Right cardiac atrium (tissue), 5 donors: ENCODE measurements around the gene MEGF11. TPM values are rescaled to one million over a fixed set of nuclear protein-coding genes. Genes with fewer than 3 reads are reported as not detected.
A peak's percentile ranks its signal among the peaks of the same experiment; 100 is the strongest.

Experiments
- ATAC-seq, 2 donors: fragments of 200-7000 bp; cut with Tn5 transposase; one replicate each; pipeline versions ENCODE4 v1.8.0 to v1.9.1; 2020; ENCODE audit warnings: moderate library complexity in 2 of 2, mild to moderate bottlenecking in 1 of 2
- DNase-seq, 3 donors: peaks; one replicate each; pipeline ENCODE4 v3.0.0-alpha.2; 2020
- H3K27ac ChIP-seq: one replicate; pipeline ENCODE4 v1.5.1; 2013; ENCODE audit warnings: mild to moderate bottlenecking, low read length, control low read depth, moderate library complexity
- H3K27me3 ChIP-seq: one replicate; pipeline ENCODE4 v1.6.1; 2013; ENCODE audit not compliant: control insufficient read depth, insufficient read depth
- H3K4me1 ChIP-seq: one replicate; pipeline ENCODE4 v1.6.1; 2013; ENCODE audit warnings: low read length; ENCODE audit not compliant: control insufficient read depth, insufficient read depth
- H3K4me3 ChIP-seq: one replicate; pipeline ENCODE4 v1.5.1; 2013; ENCODE audit warnings: low read length, control low read depth
- H3K9me3 ChIP-seq: one replicate; pipeline ENCODE4 v1.6.1; 2013; ENCODE audit warnings: low read length; ENCODE audit not compliant: control insufficient read depth
- WGBS: extraction: QIAGEN DNeasy Blood & Tissue Kit; methylation state at CpG from one replicate; pipeline ENCODE4 v1.1.7; 2013; 5-methylcytosine and 5-hydroxymethylcytosine counted together
- intact Hi-C, 4 donors: fragments of 100-400 bp; cut with DNase I; formaldehyde crosslinking; loops; one replicate each; pipeline versions ENCODE4 v1.11.0 to v1.14.0; 2022 to 2023
- polyA plus RNA-seq: library from polyadenylated mRNA; stranded (reverse); fragments of 200-250 nt; gene quantifications from one replicate; pipeline ENCODE4 v1.2.3, GENCODE V29; 2013
- total RNA-seq, 4 donors: library from RNA; stranded (reverse); fragmentation: NEBNext Ultra II Directional; extraction: Animal tissue kit (Norgen Biotek cat#: 25700); gene quantifications; one replicate each; pipeline ENCODE4 v1.2.1, GENCODE V29; 2021
- donor health status: healthy with polysubstance abuse.
- donor health status: DM: no; HTN: yes; CAD: no.
- donor health status: DM: no; HTN: no; CAD: no.
- donor health status: DM: no; HTN: yes; CAD: no; lungs with severe emphysema.
- donor health status: DM: yes; HTN: yes; CAD: no.

The MEGF11 gene
- total and polyA plus RNA-seq, 5 donors, result 0.08 to 0.11 (median 0.11) TPM; not detected in 2

- WGBS, result 91% methylated on average over 13 of the region's 13 CpGs
- H3K9me3 ChIP-seq, result no peaks in the 10 kb centered on the region
- H3K4me3 ChIP-seq, result no peak overlapping the region
- H3K4me1 ChIP-seq, result no peaks in the 10 kb centered on the region
- DNase-seq (no peak), ATAC-seq (no peak)
- intact Hi-C loops, result loop anchor here in 1 of 4 donors (10.0 kb wide), 2 partner anchors 271 to 381 kb away; partner anchors contain the start of gene DIS3L
- no peaks in the 10 kb centered on the region for H3K27me3 ChIP-seq
- H3K27ac ChIP-seq, result no peak overlapping the region
Observed at GRCh38 chr15:65913631-65914199, 339.8 kb downstream of the MEGF11 start.

- no peaks in the 10 kb centered on the region for H3K4me1 ChIP-seq
- DNase-seq (no peak), ATAC-seq (no peak)
- WGBS, result 96% methylated on average over 2 of the region's 2 CpGs
- H3K27me3 ChIP-seq, result no peaks in the 10 kb centered on the region
- intact Hi-C loops, result loop anchor here in 1 of 4 donors (10.0 kb wide), 2 partner anchors 273 to 383 kb away; partner anchors contain the start of gene DIS3L
- no peak overlapping the region for H3K4me3 ChIP-seq
- no peaks in the 10 kb centered on the region for H3K9me3 ChIP-seq
- H3K27ac ChIP-seq, result no peak overlapping the region
Observed at GRCh38 chr15:65912235-65912634, 341.3 kb downstream of the MEGF11 start.

GRCh38 chr15:65910341-65910740 is 343.2 kb downstream of the MEGF11 start:
- H3K4me3 ChIP-seq, result no peak overlapping the region
- intact Hi-C loops, result loop anchor here in 1 of 4 donors (10.0 kb wide), 2 partner anchors 274 to 384 kb away; partner anchors contain the start of gene DIS3L
- DNase-seq, result no peak
- no peak overlapping the region for H3K27ac ChIP-seq
- no peak for ATAC-seq
- H3K4me1 ChIP-seq, result no peaks in the 10 kb centered on the region
- no peaks in the 10 kb centered on the region for H3K9me3 ChIP-seq
- no peaks in the 10 kb centered on the region for H3K27me3 ChIP-seq
- 93% methylated on average over 4 of the region's 4 CpGs for WGBS

- DNase-seq (no peak), ATAC-seq (no peak)
- 95% methylated on average over 3 of the region's 3 CpGs for WGBS
- H3K9me3 ChIP-seq, result no peaks in the 10 kb centered on the region
- no peaks in the 10 kb centered on the region for H3K4me1 ChIP-seq
- no peak overlapping the region for H3K27ac ChIP-seq
- H3K27me3 ChIP-seq, result no peaks in the 10 kb centered on the region
- intact Hi-C loops, result loop anchor here in 1 of 4 donors (10.0 kb wide), 2 partner anchors 275 to 385 kb away; partner anchors contain the start of gene DIS3L
- H3K4me3 ChIP-seq, result no peak overlapping the region
Observed at GRCh38 chr15:65909831-65910230, 343.7 kb downstream of the MEGF11 start.

GRCh38 chr15:65908876-65909275 is 344.7 kb downstream of the MEGF11 start:
- no peak for DNase-seq
- no peaks in the 10 kb centered on the region for H3K9me3 ChIP-seq
- intact Hi-C loops, result no loop called here
- H3K27me3 ChIP-seq, result no peaks in the 10 kb centered on the region
- no peak for ATAC-seq
- H3K27ac ChIP-seq, result no peak overlapping the region
- no peak overlapping the region for H3K4me3 ChIP-seq
- H3K4me1 ChIP-seq, result no peaks in the 10 kb centered on the region
- 97% methylated on average over 4 of the region's 4 CpGs for WGBS

GRCh38 chr15:65907661-65908060 is 345.9 kb downstream of the MEGF11 start:
- no peak for ATAC-seq
- Histone ChIP-seq H3K4me3 (no peak overlapping the region), H3K9me3 (no peaks in the 10 kb centered on the region), H3K27ac (no peak overlapping the region), H3K27me3 (no peaks in the 10 kb centered on the region), H3K4me1 (peaks cover 2% of the 10 kb centered on the region)
- DNase-seq, result no peak
- intact Hi-C loops, result no loop called here
- 96% methylated on average over 3 of the region's 3 CpGs for WGBS

GRCh38 chr15:65906396-65906795 is 347.2 kb downstream of the MEGF11 start:
- no peaks in the 10 kb centered on the region for H3K9me3 ChIP-seq
- WGBS, result 97% methylated on average over 1 of the region's 1 CpG
- H3K4me3 ChIP-seq, result no peak overlapping the region
- no peaks in the 10 kb centered on the region for H3K27me3 ChIP-seq
- intact Hi-C loops, result no loop called here
- no peak overlapping the region for H3K27ac ChIP-seq
- H3K4me1 ChIP-seq, result peaks cover 2% of the 10 kb centered on the region
- DNase-seq (no peak), ATAC-seq (no peak)

GRCh38 chr15:65904301-65904700 is 349.2 kb downstream of the MEGF11 start:
- WGBS, result 60% methylated on average over 4 of the region's 4 CpGs
- DNase-seq, result no peak
- intact Hi-C loops, result no loop called here
- Histone ChIP-seq H3K27ac (no peak overlapping the region), H3K27me3 (no peaks in the 10 kb centered on the region), H3K4me1 (peaks cover 2% of the 10 kb centered on the region), H3K9me3 (no peaks in the 10 kb centered on the region), H3K4me3 (no peak overlapping the region)
- ATAC-seq, result peak in 1 of 2 donors; percentile 8

- intact Hi-C loops, result no loop called here
- Histone ChIP-seq H3K27ac (no peak overlapping the region), H3K4me3 (no peak overlapping the region), H3K9me3 (no peaks in the 10 kb centered on the region), H3K27me3 (no peaks in the 10 kb centered on the region), H3K4me1 (peaks cover 2% of the 10 kb centered on the region)
- no peak for ATAC-seq
- DNase-seq, result no peak
- WGBS, result 74% methylated on average over 6 of the region's 6 CpGs
Observed at GRCh38 chr15:65903296-65904073, 350.1 kb downstream of the MEGF11 start.

GRCh38 chr15:65902373-65902772 is 351.2 kb downstream of the MEGF11 start:
- DNase-seq, result peak in 2 of 3 donors; percentile 59 to 65

GRCh38 chr15:65901836-65902235 is 351.7 kb downstream of the MEGF11 start:
- intact Hi-C loops, result no loop called here
- no peaks in the 10 kb centered on the region for H3K27me3 ChIP-seq
- H3K27ac ChIP-seq, result no peak overlapping the region
- no peak overlapping the region for H3K4me3 ChIP-seq
- H3K4me1 ChIP-seq, result peaks cover 2% of the 10 kb centered on the region
- DNase-seq (no peak), ATAC-seq (no peak)
- 94% methylated on average over 3 of the region's 3 CpGs for WGBS
- no peaks in the 10 kb centered on the region for H3K9me3 ChIP-seq

More at GRCh38 chr15:65902373-65902772, 351.2 kb downstream of the MEGF11 start:
- H3K9me3 ChIP-seq, result no peaks in the 10 kb centered on the region
- no peak overlapping the region for H3K4me3 ChIP-seq
- H3K27ac ChIP-seq, result no peak overlapping the region
- peak; percentile 83 to 96 for ATAC-seq
- intact Hi-C loops, result no loop called here
- no peaks in the 10 kb centered on the region for H3K27me3 ChIP-seq
- 79% methylated on average over 1 of the region's 1 CpG for WGBS
- H3K4me1 ChIP-seq, result peaks cover 2% of the 10 kb centered on the region
